Mucosa of rectum (tissue), 2 donors: ENCODE measurements around the gene NAA38.

Experiments used
- H3K27ac ChIP-seq, 2 donors: one replicate each; pipeline ENCODE4 v1.7.0; 2013; ENCODE audit warnings: inconsistent platforms in 2 of 2, low read depth in 2 of 2, low read length in 2 of 2
- H3K27me3 ChIP-seq, 2 donors: one replicate each; pipeline ENCODE4 v1.7.0; 2013; ENCODE audit warnings: low read length in 2 of 2; ENCODE audit not compliant: control insufficient read depth in 2 of 2, insufficient read depth in 2 of 2
- H3K36me3 ChIP-seq, 2 donors: one replicate each; pipeline ENCODE4 v1.7.0; 2013; ENCODE audit warnings: low read length in 2 of 2; ENCODE audit not compliant: control insufficient read depth in 2 of 2, insufficient read depth in 2 of 2
- H3K4me1 ChIP-seq, 2 donors: one replicate each; pipeline ENCODE4 v1.7.0; 2013; ENCODE audit warnings: low read length in 2 of 2, mild to moderate bottlenecking in 1 of 2; ENCODE audit not compliant: control insufficient read depth in 2 of 2, insufficient read depth in 2 of 2
- H3K4me3 ChIP-seq, 2 donors: one replicate each; pipeline ENCODE4 v1.7.0; 2013; ENCODE audit warnings: low read length in 2 of 2
- H3K9ac ChIP-seq, 2 donors: one replicate each; pipeline ENCODE4 v1.7.0; 2013; ENCODE audit warnings: low read length in 2 of 2, low read depth in 1 of 2, mild to moderate bottlenecking in 1 of 2
- H3K9me3 ChIP-seq, 2 donors: one replicate each; pipeline ENCODE4 v1.7.0; 2013; ENCODE audit warnings: low read length in 2 of 2; ENCODE audit not compliant: control insufficient read depth in 2 of 2
- donor health status: healthy.
- donor health status: Normal muscosa, but diverticular disease.

The NAA38 gene

GRCh38 chr17:7862692-7863437, 5.5 kb upstream of the NAA38 start:
- Histone ChIP-seq H3K9ac (peak overlapping the region in 1 of 2 donors; percentile 6), H3K27me3 (no peaks in the 10 kb centered on the region), H3K4me3 (no peak overlapping the region), H3K27ac (no peak overlapping the region), H3K9me3 (no peaks in the 10 kb centered on the region), H3K4me1 (peaks cover 17 to 20% of the 10 kb centered on the region in 2 donors), H3K36me3 (no peaks in the 10 kb centered on the region)

- Histone ChIP-seq H3K27me3 (no peaks in the 10 kb centered on the region), H3K4me3 (peak overlapping the region; percentile 92), H3K27ac (no peak overlapping the region), H3K4me1 (peaks cover 31 to 37% of the 10 kb centered on the region in 2 donors), H3K9me3 (no peaks in the 10 kb centered on the region), H3K9ac (peak overlapping the region in 1 of 2 donors; percentile 56), H3K36me3 (no peaks in the 10 kb centered on the region)
Measured at GRCh38 chr17:7859028-7859427, 1.7 kb upstream of the NAA38 start.

GRCh38 chr17:7858522-7858810, 1.1 kb upstream of the NAA38 start:
- H3K4me1 ChIP-seq = peaks cover 31 to 37% of the 10 kb centered on the region in 2 donors
- H3K27me3 ChIP-seq = no peaks in the 10 kb centered on the region
- H3K4me3 ChIP-seq = peak overlapping the region; percentile 92
- peak overlapping the region; percentile 56 to 84 for H3K9ac ChIP-seq
- peak overlapping the region; percentile 87 to 94 for H3K27ac ChIP-seq
- H3K9me3 ChIP-seq = no peaks in the 10 kb centered on the region
- H3K36me3 ChIP-seq = no peaks in the 10 kb centered on the region

- H3K27me3 ChIP-seq = no peaks in the 10 kb centered on the region
- H3K27ac ChIP-seq = peak within 1 kb of the TSS; percentile 87 to 94
- H3K9me3 ChIP-seq = no peaks in the 10 kb centered on the region
- peaks cover 31 to 35% of the 10 kb centered on the region in 2 donors for H3K4me1 ChIP-seq
- H3K4me3 ChIP-seq = peak within 1 kb of the TSS; percentile 92
- H3K9ac ChIP-seq = peak within 1 kb of the TSS; percentile 56 to 84
- H3K36me3 ChIP-seq = peaks cover 3 to 4% of the 10 kb centered on the region in 2 donors
Measured at GRCh38 chr17:7857713-7858521, 558 bp upstream of the NAA38 start, which contains the start of gene CYB5D1. Gene CYB5D1 (plus strand): TSS chr17:7858003. CDS start chr17:7858135, 132 bp downstream.

- H3K9me3 ChIP-seq = no peaks in the 10 kb centered on the region
- peak overlapping the region; percentile 87 to 94 for H3K27ac ChIP-seq
- peaks cover 38% of the 10 kb centered on the region in 2 donors for H3K4me1 ChIP-seq
- H3K36me3 ChIP-seq = peaks cover 15 to 17% of the 10 kb centered on the region in 2 donors
- no peaks in the 10 kb centered on the region for H3K27me3 ChIP-seq
- H3K4me3 ChIP-seq = peak overlapping the region; percentile 92
- peak overlapping the region; percentile 56 to 79 for H3K9ac ChIP-seq
Measured at GRCh38 chr17:7856011-7856810, 1.1 kb downstream of the NAA38 start.

GRCh38 chr17:7855660-7856010, 1.7 kb downstream of the NAA38 start:
- H3K27me3 ChIP-seq = no peaks in the 10 kb centered on the region
- H3K9ac ChIP-seq = no peak overlapping the region
- H3K4me1 ChIP-seq = peaks cover 39 to 41% of the 10 kb centered on the region in 2 donors
- peaks cover 20 to 23% of the 10 kb centered on the region in 2 donors for H3K36me3 ChIP-seq
- peak overlapping the region; percentile 52 to 87 for H3K27ac ChIP-seq
- peak overlapping the region in 1 of 2 donors; percentile 33 for H3K4me3 ChIP-seq
- H3K9me3 ChIP-seq = no peaks in the 10 kb centered on the region

- H3K36me3 ChIP-seq = peaks cover 26 to 28% of the 10 kb centered on the region in 2 donors
- peak within 1 kb of the TSS; percentile 52 to 87 for H3K27ac ChIP-seq
- no peaks in the 10 kb centered on the region for H3K27me3 ChIP-seq
- H3K9ac ChIP-seq = no peak within 1 kb of the TSS
- H3K4me3 ChIP-seq = peak within 1 kb of the TSS in 1 of 2 donors; percentile 33
- H3K4me1 ChIP-seq = peaks cover 39 to 41% of the 10 kb centered on the region in 2 donors
- no peaks in the 10 kb centered on the region for H3K9me3 ChIP-seq
Measured at GRCh38 chr17:7854851-7855659, 2.3 kb downstream of the NAA38 start, which contains the start of gene TMEM88. Gene TMEM88 (plus strand): TSS chr17:7855066. CDS start chr17:7855075, 9 bp downstream.

GRCh38 chr17:7854078-7854777, 3.1 kb downstream of the NAA38 start:
- Histone ChIP-seq H3K4me1 (peaks cover 39 to 41% of the 10 kb centered on the region in 2 donors), H3K36me3 (peaks cover 35% of the 10 kb centered on the region in 2 donors), H3K9ac (no peak overlapping the region), H3K4me3 (no peak overlapping the region), H3K27ac (no peak overlapping the region), H3K27me3 (no peaks in the 10 kb centered on the region), H3K9me3 (no peaks in the 10 kb centered on the region)

- Histone ChIP-seq H3K9ac (no peak overlapping the region), H3K36me3 (peaks cover 36 to 39% of the 10 kb centered on the region in 2 donors), H3K27me3 (no peaks in the 10 kb centered on the region), H3K27ac (no peak overlapping the region), H3K9me3 (no peaks in the 10 kb centered on the region), H3K4me1 (peaks cover 33 to 37% of the 10 kb centered on the region in 2 donors), H3K4me3 (no peak overlapping the region)
Measured at GRCh38 chr17:7853691-7854038, 3.7 kb downstream of the NAA38 start.
